Measurements from ENCODE around the gene ESYT3.
"Not testable (repeated sequence)": the region's sequence is repeated elsewhere in the genome, so short reads cannot be mapped to it uniquely, and the experiment has no call there.

The ESYT3 gene

DNA sequence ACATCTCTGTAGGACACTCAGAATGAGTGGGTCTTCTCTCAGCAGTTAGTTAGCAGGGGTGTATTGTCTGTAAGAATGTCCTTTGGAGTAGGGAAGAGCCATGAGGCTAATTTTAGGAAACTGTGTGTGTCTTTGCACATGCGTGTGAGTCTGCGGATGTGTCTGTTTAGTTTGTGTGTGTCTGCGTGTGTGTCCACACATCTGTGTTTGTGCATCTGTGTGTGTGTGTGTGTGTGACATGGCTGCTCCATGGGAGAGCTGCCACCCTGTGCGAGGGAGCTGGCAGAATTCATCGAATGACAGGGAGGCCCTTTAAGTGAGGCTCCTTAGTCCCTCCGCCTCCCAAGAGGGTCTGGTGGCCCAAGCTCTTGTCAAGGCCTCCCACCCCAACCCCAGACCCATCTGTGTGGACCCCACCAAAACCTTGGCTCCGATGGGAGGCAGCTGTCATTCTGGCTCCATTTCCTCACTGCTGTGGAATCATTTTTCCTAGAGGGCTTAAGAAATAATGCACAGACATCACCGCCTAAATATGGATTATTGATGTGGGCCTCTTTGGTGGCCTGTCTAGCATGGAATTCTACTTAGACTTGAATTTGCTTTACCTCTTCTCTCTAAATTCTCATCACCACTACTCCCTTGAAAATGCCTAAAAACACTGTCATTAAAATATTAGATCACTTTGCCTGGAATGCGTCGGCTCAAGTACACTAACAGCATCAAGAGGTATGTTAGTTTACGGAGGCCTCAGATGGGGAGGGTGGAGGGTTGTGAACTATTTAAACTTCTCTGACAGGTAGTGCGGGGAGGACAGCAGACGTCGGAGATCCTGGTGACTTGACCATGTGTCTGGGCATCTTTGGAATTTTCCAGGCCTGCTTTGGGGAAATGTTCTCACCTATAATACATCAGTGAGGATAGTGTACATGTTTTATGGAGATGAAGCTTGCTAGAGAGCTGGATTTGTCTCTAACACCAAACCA lies 9.4 kb downstream of the ESYT3 start:
- DNase-seq: no peak

DNA sequence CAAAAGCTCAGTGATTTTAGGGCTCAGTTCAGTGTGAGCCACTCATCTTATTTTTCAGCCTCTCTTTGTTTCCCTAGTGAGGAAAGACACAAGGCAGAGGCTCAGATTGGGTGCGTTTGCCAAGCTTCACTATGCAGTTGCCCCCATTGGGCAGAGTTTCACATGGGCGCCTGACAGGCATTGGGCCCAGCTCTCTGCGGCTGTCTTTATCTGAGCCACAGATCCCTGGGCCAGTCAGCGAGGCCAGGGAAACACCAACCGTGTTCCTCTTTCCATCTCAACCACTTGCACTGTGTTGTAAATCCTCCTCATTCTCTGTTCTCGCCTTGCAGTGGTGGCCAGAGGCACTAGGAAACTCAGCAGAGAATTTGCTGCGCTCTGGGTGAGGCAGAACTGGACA lies 10.8 kb downstream of the ESYT3 start:
- no peak for DNase-seq

DNA sequence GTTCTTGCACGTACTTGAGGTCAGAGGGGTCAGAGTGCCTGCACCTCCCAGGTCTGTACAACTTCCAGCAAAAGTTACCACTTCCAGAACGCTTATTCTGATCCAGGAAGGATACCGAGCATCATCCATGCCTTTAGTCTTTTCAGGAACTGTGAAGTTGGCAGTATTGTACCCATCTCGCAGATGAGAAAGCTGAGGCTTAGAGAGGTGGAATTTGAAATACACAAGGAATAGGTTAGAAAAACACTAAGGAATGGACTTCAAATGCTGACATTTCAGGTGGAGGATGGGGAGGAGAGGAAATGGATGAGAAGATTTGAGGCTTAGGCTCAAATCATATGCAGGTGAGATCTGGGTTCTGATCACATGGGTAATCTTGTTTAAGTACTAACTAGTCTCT lies 11.2 kb downstream of the ESYT3 start:
- DNase-seq: no peak

GRCh38 chr3:138448631-138449030 lies 14.2 kb downstream of the ESYT3 start:
- DNase-seq: no peak

GRCh38 chr3:138449490-138449889 lies 15.1 kb downstream of the ESYT3 start:
- DNase-seq: no peak

- DNase-seq: no peak
These were observed 15.8 kb downstream of the ESYT3 start for GRCh38 chr3:138450181-138450580.

DNA sequence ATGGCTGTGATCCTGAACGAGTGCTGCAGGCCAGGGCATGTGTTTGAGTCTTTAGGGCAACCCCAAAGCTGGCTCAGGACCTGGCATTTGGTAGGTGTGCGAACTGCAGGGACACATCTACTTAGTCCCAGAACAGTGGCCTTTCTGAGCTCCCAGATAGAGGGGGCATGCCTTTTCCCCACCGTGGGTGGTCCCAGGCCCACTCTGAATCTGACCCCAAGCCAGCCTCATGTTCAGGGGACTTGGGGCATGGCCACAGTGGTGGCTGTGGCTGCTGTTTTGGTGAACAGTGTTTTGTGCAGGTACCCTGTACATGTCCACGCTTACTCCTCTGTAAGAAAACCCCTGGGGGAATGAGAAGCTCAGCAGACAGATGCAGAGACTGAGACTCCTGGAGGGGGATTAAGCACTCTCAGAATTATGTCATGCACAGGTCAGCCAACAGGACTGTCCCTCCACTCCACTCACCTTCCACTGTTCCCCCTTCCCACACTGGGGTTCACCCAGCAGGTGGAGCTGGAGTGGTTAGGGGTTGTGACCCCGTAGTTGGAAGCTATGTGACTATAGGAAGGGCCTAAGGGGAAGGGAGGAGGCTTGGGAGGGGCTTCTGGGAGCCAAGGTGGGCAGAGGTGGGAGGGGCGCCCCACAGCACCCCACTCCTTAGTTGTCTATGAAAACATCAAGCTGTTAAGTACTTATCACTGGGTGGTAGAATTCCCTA lies 16.4 kb downstream of the ESYT3 start:
- DNase-seq: no peak

- no peak for DNase-seq
These were observed 17.3 kb downstream of the ESYT3 start for GRCh38 chr3:138451595-138452162.

DNA sequence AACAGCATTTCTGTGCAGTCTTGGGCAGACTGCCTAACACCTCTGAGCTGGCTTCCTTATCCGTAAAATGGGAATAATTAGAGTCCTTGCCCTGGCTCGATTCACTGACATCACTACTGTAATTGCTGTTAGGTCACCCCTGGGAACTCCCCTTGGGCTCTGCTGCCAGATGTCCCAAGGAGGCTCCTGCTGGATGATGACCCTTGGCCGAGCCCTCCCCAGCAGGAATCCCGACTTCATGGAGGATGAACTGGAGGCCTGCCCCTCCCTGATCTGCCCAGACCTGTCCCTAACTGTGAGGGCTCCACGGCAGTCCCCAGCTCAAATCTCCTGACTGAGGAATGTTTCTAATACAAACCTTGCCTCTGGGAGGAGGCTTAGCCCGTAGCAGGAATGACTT lies 18.0 kb downstream of the ESYT3 start:
- no peak for DNase-seq

DNA sequence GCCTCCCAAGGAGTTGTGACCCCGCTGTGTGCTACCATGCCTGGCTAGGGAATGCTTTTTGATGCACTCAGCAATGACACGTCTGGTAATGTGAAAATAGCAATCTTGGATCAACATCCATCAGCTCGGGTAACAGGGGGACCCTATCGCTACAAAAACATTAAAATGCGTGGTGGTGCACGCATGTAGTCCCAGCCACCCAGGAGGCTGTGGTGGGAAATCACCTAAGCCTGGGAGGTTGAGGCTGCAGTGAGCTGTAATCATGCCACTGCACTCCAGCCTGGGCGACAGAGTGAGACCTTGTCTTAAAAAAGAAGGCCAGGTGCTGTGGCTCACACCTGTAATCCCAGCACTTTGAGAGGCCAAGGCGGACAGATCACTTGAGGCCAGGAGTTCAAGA lies 19.5 kb downstream of the ESYT3 start:
- not testable (repeated sequence) for DNase-seq

DNA sequence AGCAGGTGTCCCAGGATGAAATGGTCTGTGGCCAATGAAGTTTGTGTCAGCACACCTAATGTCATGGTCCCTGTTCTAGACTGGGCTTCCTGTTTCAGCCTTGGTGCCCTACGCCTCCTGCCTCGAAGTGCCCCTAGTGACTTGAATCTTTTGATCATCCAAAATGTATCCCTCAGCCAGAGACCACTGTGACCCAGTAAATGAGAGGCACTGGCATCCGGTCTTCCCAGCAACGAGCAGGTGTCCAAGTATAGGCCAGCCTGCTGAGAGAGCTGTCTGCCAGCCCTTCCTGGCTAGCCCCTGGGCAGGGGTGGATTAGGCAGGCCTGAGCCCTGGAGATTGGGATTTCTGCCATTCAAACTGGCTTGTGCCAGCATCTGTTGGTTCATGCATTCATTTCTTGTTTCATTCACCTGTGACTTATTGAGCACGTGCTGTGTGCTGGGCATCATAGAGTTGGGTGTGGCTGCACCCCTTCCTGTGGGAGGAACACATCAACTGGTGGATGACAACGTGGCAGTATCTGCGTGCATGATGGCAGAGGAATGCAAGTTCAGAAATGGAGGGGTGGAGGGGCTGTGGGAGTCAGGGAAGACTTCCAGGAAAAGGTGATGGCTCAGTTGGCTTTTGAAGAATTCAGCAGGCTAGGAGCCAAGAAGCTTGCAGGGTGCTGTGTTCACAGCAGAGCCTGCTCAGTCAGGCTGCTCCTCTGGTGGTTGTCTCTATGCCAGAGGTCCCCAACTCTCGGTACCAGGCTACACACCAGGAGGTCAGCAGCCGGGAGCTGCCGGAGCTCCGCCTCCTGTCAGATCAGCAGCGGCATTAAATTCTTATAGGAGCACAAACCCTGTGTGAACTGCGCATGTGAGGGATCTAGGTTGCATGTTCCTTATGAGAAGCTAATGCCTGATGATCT lies 21.6 kb downstream of the ESYT3 start:
- no peak for DNase-seq

GRCh38 chr3:138456961-138457862 lies 22.8 kb downstream of the ESYT3 start:
- DNase-seq: no peak

DNA sequence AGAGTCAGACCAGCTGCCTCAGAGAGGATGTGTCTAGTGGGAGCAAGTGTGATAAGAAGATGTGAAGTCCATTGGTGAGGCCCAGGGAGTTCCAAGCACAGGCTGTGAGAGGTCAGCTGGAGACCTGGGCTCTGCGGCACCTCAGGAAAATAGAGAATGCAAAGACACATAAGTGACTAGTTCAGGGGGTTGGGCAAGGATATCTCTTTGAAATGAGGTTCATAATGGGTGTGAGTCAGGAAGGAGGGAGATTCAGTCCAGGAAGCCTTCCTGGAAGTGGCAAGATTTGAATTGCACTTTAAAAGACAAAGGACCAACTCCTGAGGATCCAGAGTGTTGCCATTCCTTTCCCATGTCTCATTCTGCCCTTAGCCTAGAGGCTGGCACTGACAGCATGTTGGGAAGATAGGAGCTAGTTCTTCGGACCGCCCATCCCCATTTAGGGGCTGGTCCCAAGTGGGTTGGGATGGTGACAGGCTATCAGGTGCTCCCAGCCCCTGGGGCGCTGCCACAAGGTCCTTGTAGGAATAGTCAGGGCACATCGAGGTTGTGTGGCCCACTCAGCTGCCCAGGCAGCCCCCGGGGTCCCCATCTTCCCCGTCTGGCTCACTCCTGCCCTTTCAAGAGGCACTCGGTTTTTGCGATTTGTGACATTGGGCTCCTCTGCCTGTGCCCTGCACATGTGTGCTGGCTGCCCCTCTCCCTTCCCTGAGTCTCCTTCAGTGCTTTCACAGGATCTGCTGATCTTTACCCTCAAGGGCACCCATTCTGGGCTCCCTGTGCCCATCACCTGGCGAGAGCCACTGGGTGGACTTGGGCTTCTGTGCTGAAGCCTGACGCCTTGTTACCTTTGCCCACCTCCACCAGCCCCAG lies 23.7 kb downstream of the ESYT3 start:
- no peak for DNase-seq

- DNase-seq: no peak
These were observed 24.5 kb downstream of the ESYT3 start for GRCh38 chr3:138458774-138459499.

DNA sequence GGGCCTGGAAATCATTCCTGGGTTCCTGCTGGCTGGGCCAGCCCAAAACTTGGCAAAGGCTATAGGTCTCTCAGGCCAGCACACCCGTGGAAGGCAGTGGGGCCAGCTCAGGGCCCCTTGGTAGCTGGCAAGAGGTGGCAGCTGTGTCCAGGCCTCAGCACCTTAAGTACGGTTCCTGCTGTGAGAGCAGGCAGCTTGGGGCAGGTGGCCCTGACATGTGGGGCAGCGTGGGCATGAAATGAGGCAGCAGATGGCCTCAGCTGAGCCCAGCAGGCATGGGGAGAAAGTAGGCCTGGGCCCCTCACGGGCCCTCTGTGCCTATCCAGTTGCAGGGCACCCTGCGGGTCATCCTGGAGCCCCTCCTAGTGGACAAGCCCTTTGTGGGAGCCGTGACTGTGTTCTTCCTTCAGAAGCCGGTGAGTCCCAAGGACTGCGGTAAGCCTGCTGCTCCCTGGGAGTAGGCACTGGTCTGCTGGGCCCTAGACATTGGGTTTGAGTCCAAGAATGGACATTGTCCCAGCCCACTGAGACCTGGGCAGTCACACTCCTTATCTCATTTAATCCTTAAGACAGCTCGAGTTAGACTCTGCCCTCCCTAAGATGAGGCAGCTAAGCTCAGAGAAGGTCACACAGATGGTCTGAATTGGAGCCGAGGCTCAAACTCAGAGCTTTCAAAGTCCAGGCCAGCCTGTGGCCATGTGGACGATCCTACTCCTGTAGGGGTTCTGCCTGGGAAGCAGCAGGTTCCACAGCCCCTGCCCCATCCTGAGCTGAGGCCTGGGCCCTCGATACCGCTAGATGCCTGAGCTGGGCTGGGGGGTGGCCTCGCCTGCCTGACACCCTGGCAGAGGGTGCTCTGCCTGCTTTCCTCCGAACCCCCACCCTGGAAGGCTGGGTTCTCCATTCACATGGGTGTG lies 25.5 kb downstream of the ESYT3 start:
- DNase-seq: no peak

DNA sequence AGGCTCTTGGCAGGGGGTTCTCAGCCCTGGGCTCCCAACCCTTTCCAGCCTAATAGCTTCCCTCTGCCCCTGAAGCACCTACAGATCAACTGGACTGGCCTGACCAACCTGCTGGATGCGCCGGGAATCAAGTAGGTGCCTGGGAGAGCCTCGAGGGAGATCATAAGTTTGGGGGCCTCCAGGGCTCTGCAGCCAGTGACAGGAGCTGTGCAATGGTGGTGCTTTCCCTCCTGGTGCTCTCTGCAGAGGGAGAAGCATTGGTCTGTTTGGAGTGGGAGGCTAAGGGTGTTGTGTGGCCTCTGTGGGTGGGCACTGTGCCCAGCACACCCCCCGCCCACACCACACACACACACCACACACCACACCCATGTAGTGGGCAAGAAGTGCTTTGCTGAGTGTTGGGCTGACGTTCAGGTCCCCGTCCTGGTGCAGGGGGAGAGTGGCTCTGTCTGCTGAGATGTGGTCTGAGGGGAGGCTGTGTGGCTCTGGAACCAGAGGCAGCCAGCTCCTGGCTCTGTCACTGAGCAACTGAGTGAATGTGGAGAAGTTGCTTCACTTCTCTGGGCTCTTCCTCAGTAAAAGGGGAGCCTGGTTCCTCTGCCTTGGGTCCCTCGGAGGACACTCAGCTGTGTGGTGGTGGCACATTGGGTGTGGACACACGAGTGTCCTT lies 26.3 kb downstream of the ESYT3 start:
- no peak for DNase-seq

- DNase-seq: no peak
These were observed 26.8 kb downstream of the ESYT3 start for GRCh38 chr3:138461246-138461645.

- no peak for DNase-seq
These were observed 27.5 kb downstream of the ESYT3 start for GRCh38 chr3:138461896-138462295.
